Mammary epithelial cell (primary cell): ENCODE results near the gene HOXB2.

ENCODE experiments used
- EZH2 ChIP-seq: IDR thresholded peaks from 2 replicates; pipeline ENCODE4 v1.6.1; 2012; ENCODE audit warnings: low read length, inconsistent platforms, borderline replicate concordance
- TF ChIP-seq, protein P1 (sequence below), 2 donors: IDR thresholded peaks in 1 of 2; conservative IDR thresholded peaks in 1 of 2; 2 replicates each; pipeline ENCODE4 v1.5.1; 2011 to 2012; ENCODE audit warnings: inconsistent platforms in 2 of 2, low read length in 2 of 2, mild to moderate bottlenecking in 2 of 2, control low read depth in 1 of 2, low read depth in 1 of 2; ENCODE audit not compliant: insufficient read depth in 1 of 2; ENCODE audit errors: extremely low read depth in 1 of 2

DNA sequence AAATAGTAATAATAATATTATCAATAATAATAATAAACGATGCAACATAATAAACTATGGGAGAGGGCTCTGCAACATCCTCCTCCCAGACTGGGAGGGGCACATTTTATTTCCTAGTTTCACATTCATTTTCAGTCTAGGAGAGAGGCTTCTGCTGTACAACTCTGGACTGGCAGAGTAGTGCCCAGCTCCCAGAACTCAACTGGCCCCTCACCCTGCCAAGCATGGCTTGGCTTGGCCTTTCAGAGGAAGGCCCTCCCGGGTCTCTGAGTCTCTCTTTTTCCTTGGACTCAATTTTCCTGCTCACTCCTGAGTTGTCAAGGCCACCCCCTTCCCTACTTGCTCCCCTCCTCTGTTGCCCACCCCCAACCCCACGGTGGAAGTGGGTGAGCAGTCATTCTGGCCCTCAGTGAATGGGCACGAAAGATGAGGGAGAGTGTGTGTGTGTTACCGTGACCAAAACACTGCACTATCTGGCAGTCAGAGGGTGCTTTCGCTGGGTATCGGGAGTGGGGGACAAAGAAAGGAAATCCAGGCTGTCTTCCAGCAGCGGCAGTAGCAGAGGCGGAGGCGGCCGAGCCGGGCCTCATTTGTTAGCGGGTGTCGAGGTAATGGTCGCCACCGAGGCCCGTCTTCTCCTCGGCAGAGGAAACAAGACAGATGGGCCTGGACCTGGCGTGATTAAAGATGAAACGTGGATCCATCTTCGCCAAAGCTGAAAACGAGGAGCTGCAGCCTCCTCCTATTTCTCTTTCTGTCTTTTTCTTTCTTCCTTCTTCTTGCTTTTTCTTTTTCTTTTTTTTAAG, 31.0 kb upstream of the HOXB2 start:
- TF ChIP-seq, protein P1, sequence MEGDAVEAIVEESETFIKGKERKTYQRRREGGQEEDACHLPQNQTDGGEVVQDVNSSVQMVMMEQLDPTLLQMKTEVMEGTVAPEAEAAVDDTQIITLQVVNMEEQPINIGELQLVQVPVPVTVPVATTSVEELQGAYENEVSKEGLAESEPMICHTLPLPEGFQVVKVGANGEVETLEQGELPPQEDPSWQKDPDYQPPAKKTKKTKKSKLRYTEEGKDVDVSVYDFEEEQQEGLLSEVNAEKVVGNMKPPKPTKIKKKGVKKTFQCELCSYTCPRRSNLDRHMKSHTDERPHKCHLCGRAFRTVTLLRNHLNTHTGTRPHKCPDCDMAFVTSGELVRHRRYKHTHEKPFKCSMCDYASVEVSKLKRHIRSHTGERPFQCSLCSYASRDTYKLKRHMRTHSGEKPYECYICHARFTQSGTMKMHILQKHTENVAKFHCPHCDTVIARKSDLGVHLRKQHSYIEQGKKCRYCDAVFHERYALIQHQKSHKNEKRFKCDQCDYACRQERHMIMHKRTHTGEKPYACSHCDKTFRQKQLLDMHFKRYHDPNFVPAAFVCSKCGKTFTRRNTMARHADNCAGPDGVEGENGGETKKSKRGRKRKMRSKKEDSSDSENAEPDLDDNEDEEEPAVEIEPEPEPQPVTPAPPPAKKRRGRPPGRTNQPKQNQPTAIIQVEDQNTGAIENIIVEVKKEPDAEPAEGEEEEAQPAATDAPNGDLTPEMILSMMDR (conservative IDR thresholded peaks at IDR 0.05 in 1 of 2, IDR thresholded peaks at IDR 0.05 in 1 of 2; ENCODE audit: extremely low read depth in 1 of 2, insufficient read depth in 1 of 2, low read depth in 1 of 2, low read length in 2 of 2): no peak
- no peak for TF ChIP-seq EZH2
